ENCODE data around the gene TTLL5. TPM values are rescaled to one million over a fixed set of nuclear protein-coding genes. Genes with fewer than 3 reads are reported as not detected.
A peak's percentile ranks its signal among the peaks of the same experiment; 100 is the strongest.

TTLL5 gene
- total and polyA plus RNA-seq, 7 donors = 4.6 to 17.2 (median 9.1) TPM

- WGBS, 3 donors = 1 to 2% (median 2%) methylated on average over 43 to 77 of the region's 77 CpGs
- Histone ChIP-seq H3K36me3 (ENCODE audit: insufficient read depth in 1 of 2, low read depth in 1 of 2) (no peaks in the 10 kb centered on the region), H3K27ac (peak overlapping the region; percentile 98), H3K4me3 (peak overlapping the region; percentile 79), H3K27me3 (ENCODE audit: insufficient read depth in 3 of 3, low read length in 2 of 3) (no peaks in the 10 kb centered on the region), H3K9me3 (no peaks in the 10 kb centered on the region), H3K4me1 (peaks cover 25% of the 10 kb centered on the region)
- TF ChIP-seq, protein P1, sequence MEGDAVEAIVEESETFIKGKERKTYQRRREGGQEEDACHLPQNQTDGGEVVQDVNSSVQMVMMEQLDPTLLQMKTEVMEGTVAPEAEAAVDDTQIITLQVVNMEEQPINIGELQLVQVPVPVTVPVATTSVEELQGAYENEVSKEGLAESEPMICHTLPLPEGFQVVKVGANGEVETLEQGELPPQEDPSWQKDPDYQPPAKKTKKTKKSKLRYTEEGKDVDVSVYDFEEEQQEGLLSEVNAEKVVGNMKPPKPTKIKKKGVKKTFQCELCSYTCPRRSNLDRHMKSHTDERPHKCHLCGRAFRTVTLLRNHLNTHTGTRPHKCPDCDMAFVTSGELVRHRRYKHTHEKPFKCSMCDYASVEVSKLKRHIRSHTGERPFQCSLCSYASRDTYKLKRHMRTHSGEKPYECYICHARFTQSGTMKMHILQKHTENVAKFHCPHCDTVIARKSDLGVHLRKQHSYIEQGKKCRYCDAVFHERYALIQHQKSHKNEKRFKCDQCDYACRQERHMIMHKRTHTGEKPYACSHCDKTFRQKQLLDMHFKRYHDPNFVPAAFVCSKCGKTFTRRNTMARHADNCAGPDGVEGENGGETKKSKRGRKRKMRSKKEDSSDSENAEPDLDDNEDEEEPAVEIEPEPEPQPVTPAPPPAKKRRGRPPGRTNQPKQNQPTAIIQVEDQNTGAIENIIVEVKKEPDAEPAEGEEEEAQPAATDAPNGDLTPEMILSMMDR (IDR thresholded peaks at IDR 0.05) = peak; percentile 56
- DNase-seq = peak; percentile 86 to 93
- intact Hi-C loops (cut with DNase I) = loop anchor here in 1 of 2 donors (1.0 to 5.0 kb wide), 3 partner anchors 271 to 405 kb away; partner anchors contain the start of genes ERG28, FLVCR2 and TTLL5
- peak; percentile 76 to 79 (median 76) for ATAC-seq
Measured at GRCh38 chr14:75982266-75983018, 321.4 kb downstream of the TTLL5 start.

DNA sequence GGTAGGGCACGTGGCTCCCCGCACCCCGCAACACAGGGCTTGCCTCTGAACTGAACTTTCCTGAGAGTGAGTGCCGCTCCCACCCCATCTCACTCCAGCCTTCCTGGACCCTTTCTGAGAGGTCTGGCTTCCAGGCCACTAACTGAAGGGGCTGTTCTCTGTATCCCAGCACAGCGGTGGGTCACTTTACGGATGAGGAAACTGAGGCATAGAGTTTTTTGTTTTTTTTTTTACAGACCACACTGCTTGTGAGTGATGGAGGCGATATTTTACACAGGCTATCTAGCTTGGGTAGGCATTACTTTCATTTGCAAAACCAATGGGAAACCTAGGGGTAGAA lies 321.9 kb downstream of the TTLL5 start:
- 39 to 45% (median 43%) methylated on average over 7 of the region's 7 CpGs for WGBS, 3 donors
- intact Hi-C loops (cut with DNase I) = loop anchor here in 1 of 2 donors (5.0 kb wide), 2 partner anchors 321 to 406 kb away; partner anchors contain the start of genes ERG28, FLVCR2 and TTLL5
- H3K4me1 ChIP-seq = peaks cover 25% of the 10 kb centered on the region
- no peak for DNase-seq
- H3K9me3 ChIP-seq = no peaks in the 10 kb centered on the region
- no peaks in the 10 kb centered on the region for H3K27me3 ChIP-seq (ENCODE audit: insufficient read depth in 3 of 3, low read length in 2 of 3)
- TF ChIP-seq, protein P1 (IDR thresholded peaks at IDR 0.05) = no peak
- no peaks in the 10 kb centered on the region for H3K36me3 ChIP-seq (ENCODE audit: insufficient read depth in 1 of 2, low read depth in 1 of 2)
- ATAC-seq = no peak
- H3K27ac ChIP-seq = peak overlapping the region; percentile 98
- peak overlapping the region; percentile 79 for H3K4me3 ChIP-seq

- TF ChIP-seq, protein P1 (IDR thresholded peaks at IDR 0.05) = no peak
- Histone ChIP-seq H3K27me3 (ENCODE audit: insufficient read depth in 3 of 3, low read length in 2 of 3) (no peaks in the 10 kb centered on the region), H3K4me3 (no peak overlapping the region), H3K27ac (no peak overlapping the region), H3K36me3 (ENCODE audit: insufficient read depth in 1 of 2, low read depth in 1 of 2) (peaks cover 0 to under 1% of the 10 kb centered on the region in 2 donors), H3K4me1 (peaks cover 31% of the 10 kb centered on the region), H3K9me3 (no peaks in the 10 kb centered on the region)
- DNase-seq = no peak
- WGBS, 3 donors = 41 to 60% (median 49%) methylated on average over 2 of the region's 2 CpGs
- ATAC-seq = no peak
- intact Hi-C loops (cut with DNase I) = loop anchor here in 1 of 2 donors (5.0 kb wide), 2 partner anchors 322 to 407 kb away; partner anchors contain the start of genes ERG28, FLVCR2 and TTLL5
Measured at GRCh38 chr14:75984674-75985073, 323.6 kb downstream of the TTLL5 start.

DNA sequence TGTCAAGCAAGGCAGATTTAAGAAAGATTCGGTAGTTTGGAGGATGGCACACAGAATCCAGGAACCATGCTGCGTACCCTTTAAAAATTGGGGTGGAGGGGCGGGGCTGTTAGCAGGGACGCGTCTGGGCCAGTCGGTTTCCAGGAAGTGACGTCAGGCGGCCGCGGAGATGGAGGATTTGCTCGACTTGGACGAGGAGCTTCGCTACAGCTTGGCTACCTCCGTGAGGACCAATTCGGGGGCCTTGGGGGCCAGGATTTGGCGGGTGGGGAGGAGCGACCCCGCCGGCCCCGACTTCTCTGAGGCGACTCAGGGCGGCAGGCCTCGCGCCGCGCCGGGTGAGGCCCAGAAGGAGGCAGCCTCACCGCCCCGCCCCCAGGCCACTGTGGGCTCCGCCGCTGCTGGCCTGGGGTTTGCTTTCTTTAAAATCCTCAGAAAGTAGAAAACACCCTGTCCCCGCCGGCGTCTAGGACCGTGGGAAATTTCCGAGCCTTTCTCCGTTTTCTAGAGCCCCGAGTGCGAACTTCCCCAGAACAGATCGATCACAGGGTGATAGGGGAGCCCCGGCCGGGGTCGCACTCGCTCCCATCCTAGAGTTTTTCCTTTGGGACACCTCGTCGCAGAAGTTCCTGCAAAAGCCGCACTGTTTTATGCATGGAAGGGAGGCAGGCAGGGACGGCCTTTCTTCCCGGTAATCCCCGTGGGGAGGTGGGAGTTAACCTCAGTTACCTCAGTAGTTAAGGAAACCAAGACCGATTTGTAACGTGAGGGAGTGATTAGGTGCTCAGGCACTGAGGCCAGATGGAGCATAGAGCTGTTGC lies 324.8 kb downstream of the TTLL5 start, which contains the start of gene IFT43:
Gene IFT43, plus strand, starts transcription at position 146 of the 821 bp plus-strand sequence. Its CDS starts 24 bp downstream, at position 170.
- 0 to 1% (median 0%) methylated on average over 45 to 52 of the region's 52 CpGs for whole genome bisulfite sequencing, 3 donors
- H3K9me3 ChIP-seq = no peaks in the 10 kb centered on the region
- peak within 1 kb of the TSS; percentile 97 for H3K4me3 ChIP-seq
- H3K4me1 ChIP-seq = peaks cover 33% of the 10 kb centered on the region
- TF ChIP-seq, protein P1 (IDR thresholded peaks at IDR 0.05) = no peak
- H3K36me3 ChIP-seq (ENCODE audit: insufficient read depth in 1 of 2, low read depth in 1 of 2) = peaks cover 0 to 12% of the 10 kb centered on the region in 2 donors
- ATAC-seq (peak; percentile 32 to 68 (median 53)), DNase-seq (peak; percentile 94 to 95)
- peak within 1 kb of the TSS; percentile 84 for H3K27ac ChIP-seq
- intact Hi-C loops (cut with DNase I) = no loop called here
- H3K27me3 ChIP-seq (ENCODE audit: insufficient read depth in 3 of 3, low read length in 2 of 3) = no peaks in the 10 kb centered on the region
